Stimulated activated CD4-positive, alpha-beta T cell treated with anti-CD3 and anti-CD28 coated beads, Interleukin-4, amount 100 ng/mL, for 1 hour (primary cell): Measurements from ENCODE around the gene ABL2.
A peak's percentile ranks its signal among the peaks of the same experiment; 100 is the strongest.
"Not testable (repeated sequence)": the region's sequence is repeated elsewhere in the genome, so short reads cannot be mapped to it uniquely, and the experiment has no call there.

Experiments used
- DNase-seq: peaks from one replicate; pipeline ENCODE4 v3.0.0-alpha.2; 2020

ABL2 gene

GRCh38 chr1:179168536-179168935, 60.9 kb downstream of the ABL2 start:
- no peak for DNase-seq

GRCh38 chr1:179167955-179168354, 61.5 kb downstream of the ABL2 start:
- DNase-seq: no peak

GRCh38 chr1:179167418-179167777, 62.1 kb downstream of the ABL2 start:
- no peak for DNase-seq

- no peak for DNase-seq
Measured at GRCh38 chr1:179166663-179167417, 62.6 kb downstream of the ABL2 start.

GRCh38 chr1:179164494-179164893, 65.0 kb downstream of the ABL2 start:
- DNase-seq: no peak

GRCh38 chr1:179156708-179157107, 72.8 kb downstream of the ABL2 start:
- DNase-seq: no peak

- DNase-seq: no peak
Measured at GRCh38 chr1:179156026-179156425, 73.5 kb downstream of the ABL2 start.

GRCh38 chr1:179155615-179156014, 73.9 kb downstream of the ABL2 start:
- no peak for DNase-seq

- no peak for DNase-seq
Measured at GRCh38 chr1:179154437-179154836, 75.0 kb downstream of the ABL2 start.

GRCh38 chr1:179153217-179153616, 76.3 kb downstream of the ABL2 start:
- DNase-seq: no peak

GRCh38 chr1:179151908-179152682, 77.4 kb downstream of the ABL2 start:
- no peak for DNase-seq

- DNase-seq: no peak
Measured at GRCh38 chr1:179146911-179147310, 82.6 kb downstream of the ABL2 start.

- no peak for DNase-seq
Measured at GRCh38 chr1:179146476-179146875, 83.0 kb downstream of the ABL2 start.

GRCh38 chr1:179145521-179145920, 84.0 kb downstream of the ABL2 start:
- DNase-seq: no peak

GRCh38 chr1:179144626-179145025, 84.9 kb downstream of the ABL2 start:
- no peak for DNase-seq

- DNase-seq: no peak
Measured at GRCh38 chr1:179143322-179143721, 86.2 kb downstream of the ABL2 start.

- no peak for DNase-seq
Measured at GRCh38 chr1:179142889-179143299, 86.6 kb downstream of the ABL2 start.

GRCh38 chr1:179141592-179142251, 87.8 kb downstream of the ABL2 start:
- peak; percentile 18 for DNase-seq

- not testable (repeated sequence) for DNase-seq
Measured at GRCh38 chr1:179138755-179139154, 90.7 kb downstream of the ABL2 start.

- no peak for DNase-seq
Measured at GRCh38 chr1:179137617-179138255, 91.7 kb downstream of the ABL2 start.

- DNase-seq: not testable (repeated sequence)
Measured at GRCh38 chr1:179135707-179136106, 93.8 kb downstream of the ABL2 start.

GRCh38 chr1:179135168-179135567, 94.3 kb downstream of the ABL2 start:
- DNase-seq: not testable (repeated sequence)
